Esophagus squamous epithelium (tissue), 4 donors: ENCODE results near the gene MACO1.

Source experiments
- CTCF ChIP-seq, 6 experiments: fragments of 450-650 bp in 4 of 6; fragments of 200-600 bp in 2 of 6; sonication (generic) in 2 of 6; IDR thresholded peaks; one replicate each; pipeline ENCODE4 v1.5.1; 2016 to 2019; ENCODE audit warnings: antibody characterized with exemption in 6 of 6, mild to moderate bottlenecking in 4 of 6, moderate library complexity in 4 of 6
- POLR2A ChIP-seq, 4 donors: fragments of 450-650 bp; IDR thresholded peaks; one replicate each; pipeline ENCODE4 v1.6.1; 2017; ENCODE audit warnings: antibody characterized with exemption in 4 of 4, mild to moderate bottlenecking in 4 of 4, moderate library complexity in 3 of 4

GRCh38 chr1:25473653-25474225 is 43.0 kb downstream of the MACO1 start:
- TF ChIP-seq CTCF (IDR thresholded peaks at IDR 0.05) (no peak), POLR2A (IDR thresholded peaks at IDR 0.05) (no peak)
